GM18508 (cell line): ENCODE results near the gene VPS9D1.

Experiments
- ATAC-seq: cut with Tn5 transposase; IDR thresholded peaks from one replicate; pipeline ENCODE4 v1.9.1; 2021; ENCODE audit warnings: moderate number of reproducible peaks; ENCODE audit not compliant: insufficient read depth, unreplicated experiment

The VPS9D1 gene

DNA sequence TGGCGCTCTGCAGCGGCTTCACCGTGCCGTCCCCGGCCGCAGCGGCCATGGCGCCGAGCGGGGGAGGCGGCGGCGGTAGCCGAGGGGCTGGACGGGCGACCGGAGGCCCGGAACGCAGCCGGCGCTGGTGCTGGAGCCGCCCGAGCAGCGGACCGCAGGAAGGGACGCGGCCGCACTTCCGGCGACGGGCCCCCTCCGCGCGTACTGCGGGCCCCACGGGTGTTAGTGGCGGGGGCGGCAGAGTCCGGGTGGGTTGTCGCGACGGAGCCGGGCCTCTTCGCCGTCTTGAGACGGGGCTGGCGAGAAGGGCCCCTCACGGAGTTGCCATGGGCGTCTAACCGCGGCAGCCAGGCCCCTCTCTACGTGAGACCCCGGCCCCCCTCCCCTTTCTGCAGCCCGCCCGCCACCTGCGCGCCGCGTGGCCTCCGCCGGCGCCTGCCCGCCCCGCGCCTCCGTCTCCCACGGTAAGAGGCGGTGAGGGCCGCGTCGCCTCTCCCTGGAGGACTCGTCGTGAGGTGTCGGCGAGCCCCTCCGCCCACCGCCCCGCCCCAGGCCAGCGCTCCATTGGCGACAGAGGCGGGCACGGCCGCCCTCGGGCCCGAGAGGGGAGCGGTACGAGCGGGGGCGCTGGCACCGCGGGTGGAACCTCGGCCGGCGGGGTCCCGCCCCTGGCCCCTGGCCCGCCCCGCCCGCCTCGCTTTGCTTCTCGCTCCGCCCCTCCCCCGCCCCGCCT is at the start of gene VPS9D1, which contains the start of gene ZNF276:
Gene VPS9D1 (minus strand): TSS at position 86 of the 733 bp plus-strand sequence. CDS start 37 bp downstream, at position 49.
Gene ZNF276 (plus strand): TSS at position 725 of the 733 bp plus-strand sequence. CDS start 104 bp downstream, outside the sequence.
- no peak for ATAC-seq

- no peak for ATAC-seq
These were observed 49.7 kb upstream of the VPS9D1 start for GRCh38 chr16:89770367-89770766.

DNA sequence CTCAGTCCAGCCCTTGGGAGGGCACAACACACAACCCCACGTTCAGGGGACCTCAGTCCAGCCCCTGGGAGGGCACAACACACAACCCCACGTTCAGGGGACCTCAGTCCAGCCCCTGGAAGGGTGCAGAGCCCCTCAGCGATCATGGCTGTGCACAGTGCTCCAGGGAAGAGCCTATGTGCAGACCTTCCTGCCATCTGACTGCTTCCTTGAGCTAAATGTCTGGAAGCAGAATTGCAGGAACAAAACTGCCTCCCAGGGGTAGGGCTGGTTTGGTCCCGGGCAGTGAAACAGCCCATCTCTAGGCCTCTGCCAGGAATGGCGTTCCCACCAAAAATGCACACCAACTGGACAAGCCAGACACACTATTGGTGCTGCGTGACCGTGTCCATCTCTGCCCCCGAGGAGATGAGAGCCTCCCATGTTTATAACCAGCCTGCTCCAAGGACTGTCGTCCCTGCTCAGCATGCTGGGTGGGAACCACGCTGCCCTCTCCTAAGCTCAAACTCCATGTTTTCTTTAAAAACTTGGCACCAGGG is 44.7 kb upstream of the VPS9D1 start:
- ATAC-seq: no peak

DNA sequence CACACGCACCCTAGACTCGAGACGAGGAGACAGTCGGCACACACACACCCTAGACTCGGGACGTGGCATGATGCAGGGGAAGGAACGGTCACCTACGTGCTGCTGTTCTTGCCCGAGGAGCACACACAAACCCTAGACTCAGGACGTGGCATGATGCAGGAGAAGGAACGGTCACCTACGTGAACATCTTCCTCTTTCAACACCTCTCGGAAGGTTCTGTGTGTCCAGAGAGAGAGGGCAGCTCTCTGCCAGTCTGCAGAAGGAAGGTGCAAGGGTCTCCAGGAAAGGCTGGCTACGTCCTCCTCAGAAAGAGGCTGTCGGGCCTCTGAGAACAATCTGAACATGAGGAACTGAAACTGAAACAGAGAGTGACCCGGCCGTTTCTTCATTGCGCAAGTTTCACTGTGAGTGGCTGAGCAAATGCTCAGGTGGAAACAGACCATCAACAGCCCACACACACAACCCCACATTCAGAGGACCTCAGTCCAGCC is 44.1 kb upstream of the VPS9D1 start:
- peak; percentile 66 for ATAC-seq

DNA sequence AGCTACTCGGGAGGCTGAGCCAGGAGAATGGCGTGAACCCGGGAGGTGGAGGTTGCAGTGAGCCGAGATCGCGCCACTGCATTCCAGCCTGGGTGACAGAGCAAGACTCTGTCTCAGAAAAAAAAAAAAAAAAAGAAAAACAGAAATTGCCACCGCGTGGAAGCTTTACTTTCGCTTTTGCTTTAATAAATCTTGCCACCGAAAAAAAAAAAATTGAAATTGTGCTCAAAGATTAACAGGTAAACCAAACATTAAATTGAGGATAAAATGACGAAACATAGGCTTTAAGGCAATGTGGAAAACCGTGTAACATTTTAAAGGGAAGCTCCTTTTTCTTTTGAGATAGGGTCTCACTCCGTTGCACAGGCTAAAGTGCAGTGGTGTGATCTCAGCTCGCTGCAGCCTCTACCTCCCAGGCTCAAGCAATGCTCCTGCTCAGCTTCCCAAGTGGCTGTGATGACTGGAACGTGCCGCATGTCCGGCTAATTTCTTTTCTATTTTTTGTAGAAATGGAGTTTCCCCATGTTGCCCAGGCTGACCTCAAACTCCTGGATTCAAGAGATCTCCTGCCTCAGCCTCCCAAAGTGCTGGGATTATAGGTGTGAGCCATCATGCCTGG is 40.7 kb upstream of the VPS9D1 start:
- no peak for ATAC-seq

- ATAC-seq: no peak
These were observed 39.1 kb upstream of the VPS9D1 start for GRCh38 chr16:89759746-89760340.

DNA sequence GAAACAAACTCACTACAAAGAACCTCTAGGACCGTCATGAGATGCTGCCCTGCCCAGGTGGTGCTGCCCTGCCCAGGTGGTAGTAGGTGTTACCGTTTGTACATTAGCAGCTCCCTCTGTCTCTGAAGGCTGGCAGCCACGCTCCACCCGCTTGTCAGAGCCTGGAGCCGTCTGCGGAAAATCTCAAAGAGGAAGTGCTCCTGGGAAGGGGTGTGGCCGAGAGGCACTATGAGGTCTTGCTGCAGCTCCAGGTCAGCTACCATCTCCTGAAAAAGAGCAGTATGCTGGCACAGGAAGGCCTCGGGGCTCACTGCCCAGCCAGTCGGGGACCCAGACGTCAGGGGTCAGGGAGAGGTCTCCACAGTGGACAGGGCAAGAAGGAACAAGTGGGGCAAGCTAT is 28.9 kb upstream of the VPS9D1 start:
- no peak for ATAC-seq

DNA sequence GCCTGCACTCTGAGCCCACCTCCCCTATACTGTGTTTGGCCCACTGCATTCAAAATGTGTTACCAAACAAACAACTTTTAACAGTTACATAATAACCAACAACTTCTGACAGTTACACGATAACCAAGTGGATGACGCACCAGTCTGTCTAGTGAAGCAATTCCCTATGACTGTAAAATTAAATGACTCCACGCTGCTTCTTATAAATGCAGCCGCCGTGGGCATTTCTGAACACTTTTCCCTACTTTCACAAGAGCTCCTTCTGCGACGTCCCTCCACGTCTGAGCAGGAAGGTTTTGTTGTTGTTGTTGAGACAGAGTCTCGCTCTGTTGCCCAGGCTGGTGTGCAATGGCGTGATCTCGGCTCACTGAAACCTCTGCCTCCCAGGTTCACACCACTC is 28.2 kb upstream of the VPS9D1 start:
- no peak for ATAC-seq

DNA sequence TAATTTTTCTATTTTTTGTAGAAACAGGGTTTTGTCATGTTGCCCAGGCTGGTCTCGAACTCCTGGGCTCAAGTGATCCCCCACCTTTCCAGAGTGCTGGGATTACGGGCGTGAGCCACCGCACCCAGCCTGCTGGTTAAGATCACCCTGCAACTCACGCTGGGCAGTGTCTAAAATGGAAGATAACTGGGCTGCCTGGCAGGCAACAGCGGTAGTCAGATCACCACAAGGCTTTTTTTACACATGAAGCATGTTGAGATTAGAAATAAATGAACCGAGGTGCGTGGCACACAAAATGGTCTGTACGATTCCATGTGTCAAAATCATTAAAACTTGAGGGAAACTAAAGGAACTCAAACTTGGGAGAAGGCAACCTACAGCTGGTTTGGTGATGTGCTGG is 27.4 kb upstream of the VPS9D1 start:
- ATAC-seq: no peak

GRCh38 chr16:89746043-89746442 is 25.3 kb upstream of the VPS9D1 start:
- ATAC-seq: no peak

DNA sequence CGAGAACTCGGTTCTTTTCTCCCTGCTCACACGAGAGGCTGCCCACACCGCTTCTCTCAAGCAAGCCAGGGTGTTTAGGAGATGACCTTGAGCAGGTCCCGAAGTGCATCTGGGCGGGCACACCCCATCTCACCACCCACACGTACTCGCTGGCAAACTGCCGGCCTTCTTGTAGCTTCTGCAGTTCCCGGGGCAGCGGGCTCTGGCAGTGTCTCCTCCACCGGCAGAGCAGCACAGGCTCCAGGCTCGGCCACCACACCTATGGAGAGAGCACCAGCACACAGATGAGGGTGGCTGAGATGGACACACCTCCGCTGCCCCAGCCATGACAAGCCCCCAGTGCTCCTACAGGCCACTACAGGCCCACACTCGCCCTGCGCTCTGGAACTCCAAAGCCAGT is 24.1 kb upstream of the VPS9D1 start:
- no peak for ATAC-seq

DNA sequence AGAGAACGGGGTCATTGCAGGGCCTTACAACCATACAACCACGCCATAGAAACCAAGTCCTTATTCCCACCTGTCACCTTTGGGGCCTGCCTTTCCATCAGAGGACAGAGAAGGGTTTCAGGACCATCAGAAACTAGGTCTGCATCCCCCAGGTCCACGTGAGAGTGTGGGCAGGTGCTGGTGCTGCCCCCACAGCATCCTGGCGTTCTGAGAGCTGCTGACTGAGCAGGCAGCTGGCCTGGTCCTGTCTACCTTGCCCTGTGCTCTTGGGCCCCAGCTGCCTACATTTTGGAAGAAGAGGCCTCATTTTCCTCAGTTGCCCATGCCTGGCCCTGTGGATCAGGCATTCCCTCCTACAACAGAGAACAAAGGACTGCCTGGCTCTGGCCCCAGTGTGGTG is 22.2 kb upstream of the VPS9D1 start:
- no peak for ATAC-seq

DNA sequence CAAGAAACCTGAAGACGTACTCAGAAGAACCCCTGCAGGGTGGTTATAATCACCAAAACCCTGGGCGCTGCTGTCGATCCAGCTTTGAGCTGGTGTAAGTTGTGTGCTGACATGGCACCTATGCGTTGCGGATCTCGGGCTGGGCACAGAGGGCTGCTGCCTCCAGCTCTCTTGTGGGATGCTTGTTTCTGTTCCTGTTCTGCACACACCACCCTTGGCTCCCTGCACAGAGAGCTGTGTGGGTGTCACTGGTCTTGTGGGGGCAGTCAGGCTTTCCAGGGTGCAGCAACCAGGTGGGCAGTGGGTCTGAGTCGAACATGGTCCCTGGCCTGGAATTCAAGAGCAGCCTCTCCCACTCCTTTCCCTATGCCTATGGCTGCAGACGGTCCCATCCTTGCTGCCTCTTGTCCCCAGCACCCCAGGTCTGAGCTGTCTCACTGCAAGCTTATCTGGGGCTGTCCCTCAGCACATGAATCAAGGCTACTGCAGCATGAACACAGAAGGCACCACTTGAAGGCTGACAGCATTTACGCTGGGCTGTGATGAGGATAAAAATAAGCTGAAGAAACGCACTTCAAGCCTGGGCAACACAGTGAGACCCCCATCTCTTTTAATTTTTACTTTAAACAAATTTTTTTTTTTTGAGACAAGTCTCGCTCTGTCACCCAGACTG is 20.8 kb upstream of the VPS9D1 start:
- ATAC-seq: no peak

GRCh38 chr16:89739383-89739782 is 18.7 kb upstream of the VPS9D1 start:
- no peak for ATAC-seq

- no peak for ATAC-seq
These were observed 18.0 kb upstream of the VPS9D1 start for GRCh38 chr16:89738538-89739317.

DNA sequence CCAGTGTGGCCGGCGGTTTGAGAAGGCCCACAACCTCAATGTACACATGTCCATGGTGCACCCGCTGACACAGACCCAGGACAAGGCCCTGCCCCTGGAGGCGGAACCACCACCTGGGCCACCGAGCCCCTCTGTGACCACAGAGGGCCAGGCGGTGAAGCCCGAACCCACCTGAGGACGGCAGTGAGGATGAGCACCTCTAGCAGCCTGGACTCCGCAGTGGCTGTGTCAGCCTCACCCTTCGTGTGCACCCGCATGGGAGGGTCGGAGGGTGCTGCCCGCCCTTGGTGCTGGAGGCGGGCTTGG is 17.3 kb upstream of the VPS9D1 start:
- ATAC-seq: no peak

DNA sequence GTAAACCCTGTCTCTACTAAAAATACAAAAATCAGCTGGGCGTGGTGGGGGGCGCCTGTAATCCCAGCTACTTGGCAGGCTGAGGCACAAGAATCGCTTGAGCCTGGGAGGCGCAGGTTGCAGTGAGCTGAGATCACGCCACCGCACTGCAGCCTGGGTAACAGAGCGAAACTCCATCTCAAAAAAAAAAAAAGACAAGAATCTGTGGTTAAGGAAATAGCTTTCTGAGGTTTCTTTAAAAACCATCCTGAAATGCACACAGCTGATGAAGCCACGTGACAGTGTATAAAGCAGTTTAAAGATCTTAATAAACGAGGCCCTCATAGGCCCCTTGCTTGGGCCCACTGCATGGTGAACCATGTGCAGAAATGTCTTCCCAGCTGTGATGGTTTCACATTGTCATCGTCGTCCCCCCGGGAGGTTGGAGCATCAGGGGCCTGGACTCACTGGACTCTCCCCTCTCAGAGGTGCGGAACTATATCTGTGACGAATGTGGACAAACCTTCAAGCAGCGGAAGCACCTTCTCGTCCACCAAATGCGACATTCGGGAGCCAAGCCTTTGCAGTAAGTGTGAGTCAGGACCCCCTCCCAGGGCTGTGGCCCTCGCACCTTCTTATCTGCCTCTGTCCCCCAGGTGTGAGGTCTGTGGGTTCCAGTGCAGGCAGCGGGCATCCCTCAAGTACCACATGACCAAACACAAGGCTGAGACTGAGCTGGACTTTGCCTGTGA is 16.8 kb upstream of the VPS9D1 start:
- ATAC-seq: no peak

- no peak for ATAC-seq
These were observed 15.9 kb upstream of the VPS9D1 start for GRCh38 chr16:89736554-89736953.

DNA sequence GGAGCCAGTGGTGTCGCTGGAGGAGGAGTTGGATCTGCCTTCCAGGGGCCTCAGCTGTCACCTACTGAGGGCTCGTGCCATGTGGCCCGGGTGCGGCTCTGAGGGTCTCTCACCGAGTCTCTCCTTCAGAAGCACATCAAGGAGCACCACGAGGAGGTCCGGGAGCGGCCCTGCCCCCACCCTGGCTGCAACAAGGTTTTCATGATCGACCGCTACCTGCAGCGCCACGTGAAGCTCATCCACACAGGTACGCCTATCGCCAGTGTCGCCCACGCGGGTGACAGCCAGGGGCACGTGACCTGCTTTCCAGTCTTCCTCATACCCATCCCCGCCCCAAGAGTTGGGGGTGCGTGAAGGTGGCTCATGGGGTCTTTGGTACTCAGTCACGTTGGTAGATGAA is 13.1 kb upstream of the VPS9D1 start:
- no peak for ATAC-seq
